ENCODE measurements around the gene HJURP. TPM values are rescaled to one million over a fixed set of nuclear protein-coding genes. Genes with fewer than 3 reads are reported as not detected.

The HJURP gene
- polyA plus RNA-seq, 1 of the 3 experiments (the other 2 are of a cell fraction): 13.2 TPM

- WGBS (ENCODE audit: low lambda C conversion rate): 50% methylated on average over 6 of the region's 7 CpGs
- Histone ChIP-seq H3K79me2 (ENCODE audit: insufficient read depth) (no peaks in the 10 kb centered on the region), H3K4me1 (ENCODE audit: control insufficient read depth in 1 of 2, insufficient read depth in 2 of 2, low read depth in 1 of 2, low read length in 1 of 2) (no peaks in the 10 kb centered on the region), H3K27me3 (ENCODE audit: insufficient read depth) (no peaks in the 10 kb centered on the region), H3K4me2 (no peak overlapping the region), H3K36me3 (replicated peaks in 1 of 2; ENCODE audit: control insufficient read depth in 1 of 2, insufficient read depth in 2 of 2, low read length in 1 of 2) (no peaks in the 10 kb centered on the region), H3K27ac (ENCODE audit: low read depth in 2 of 2, low read length in 1 of 2) (no peak overlapping the region), H4K20me1 (ENCODE audit: insufficient read depth) (no peaks in the 10 kb centered on the region), H3K9me2 (no peaks in the 10 kb centered on the region), H3F3A (replicated peaks; ENCODE audit: insufficient read depth) (no peaks in the 10 kb centered on the region), H2AFZ (ENCODE audit: low read depth) (no peak overlapping the region), H3K9me3 (no peaks in the 10 kb centered on the region), H3K9ac (no peak overlapping the region), H3K4me3 (ENCODE audit: low read depth in 2 of 2, low read length in 1 of 2) (no peak overlapping the region)
- CTCF ChIA-PET: interaction anchor here (0.5 kb wide), 1 partner anchor 1083 kb away, joined by 3 read pairs; no protein-coding TSS in a partner anchor
- no peak for DNase-seq
- POLR2A ChIA-PET: no interaction called here
- TF ChIP-seq RAD21 (IDR thresholded peaks at IDR 0.05; ENCODE audit: low read length) (no peak), MEF2A (IDR thresholded peaks at IDR 0.05; ENCODE audit: borderline replicate concordance, low read depth) (no peak), MAX (IDR thresholded peaks at IDR 0.05; ENCODE audit: low read depth) (no peak), ELF1 (IDR thresholded peaks at IDR 0.05) (no peak), FOXM1 (IDR thresholded peaks at IDR 0.05; ENCODE audit: low read depth) (no peak), EZH2phosphoT487 (IDR thresholded peaks at IDR 0.05; ENCODE audit: borderline replicate concordance, low read depth) (no peak), RFX5 (IDR thresholded peaks at IDR 0.05; ENCODE audit: low read length) (no peak), RCOR1 (IDR thresholded peaks at IDR 0.05; ENCODE audit: low read length) (no peak), SIN3A (IDR thresholded peaks at IDR 0.05; ENCODE audit: borderline replicate concordance, low read depth, low read length) (no peak), SMC3 (IDR thresholded peaks at IDR 0.05; ENCODE audit: low read depth, low read length) (no peak), NFIC (IDR thresholded peaks at IDR 0.05; ENCODE audit: borderline replicate concordance) (no peak), TEAD4 (IDR thresholded peaks at IDR 0.05; ENCODE audit: borderline replicate concordance, insufficient read depth) (no peak), GABPA (IDR thresholded peaks at IDR 0.05; ENCODE audit: low read depth) (no peak), PBX3 (IDR thresholded peaks at IDR 0.05) (no peak), TCF12 (IDR thresholded peaks at IDR 0.05) (no peak), EP300 (IDR thresholded peaks at IDR 0.05; ENCODE audit: borderline replicate concordance in 1 of 2, low read depth in 1 of 2, low read length in 1 of 2) (no peak), ZBTB33 (IDR thresholded peaks at IDR 0.05; ENCODE audit: borderline replicate concordance, low read depth) (no peak), POLR2AphosphoS5 (IDR thresholded peaks at IDR 0.05; ENCODE audit: low read depth, low read length) (no peak), YY1 (IDR thresholded peaks at IDR 0.05; ENCODE audit: low read depth) (no peak), FOSL2 (IDR thresholded peaks at IDR 0.05; ENCODE audit: borderline replicate concordance, low read depth) (no peak)
Measured at GRCh38 chr2:233799087-233799665, 55.2 kb downstream of the HJURP start.

Data from SK-N-SH (cell line).